Measurements from ENCODE around the gene PITX2. TPM values are rescaled to one million over a fixed set of nuclear protein-coding genes. Genes with fewer than 3 reads are reported as not detected.

Gene PITX2
- total and polyA plus RNA-seq, 2 experiments from 2014 or later, result 0.52 to 0.99 TPM

GRCh38 chr4:110614173-110614963, 8.5 kb downstream of the PITX2 start:
- DNase-seq (ENCODE audit: low spot score) (peak; percentile 86), ATAC-seq (no peak)
- Mint-ChIP-seq H3K27ac (no peak overlapping the region), H3K9me3 (no peaks in the 10 kb centered on the region; the same call in 2 of the 3 replicates), H3K36me3 (ENCODE audit: low read depth) (no peaks in the 10 kb centered on the region), H3K27me3 (ENCODE audit: insufficient read depth, low read depth, poor library complexity) (peaks cover 98% of the 10 kb centered on the region), H3K4me3 (peak overlapping the region; percentile 73), H3K4me1 (peaks cover 58% of the 10 kb centered on the region)
- H3K4me1 ChIP-seq (ENCODE audit: insufficient read depth), result peaks cover 76% of the 10 kb centered on the region
- H4K20me1 ChIP-seq (replicated peaks; ENCODE audit: insufficient read depth), result 0 out of 2 replicates have a peak, but pooled peaks cover 3% of the 10 kb centered on the region
- peak overlapping the region; percentile 53 for H3K4me3 ChIP-seq
- peak; percentile 67 for TF ChIP-seq EZH2 (IDR thresholded peaks at IDR 0.05; ENCODE audit: low read depth, unreplicated experiment)
- TF ChIP-seq EZH2phosphoT487 (IDR thresholded peaks at IDR 0.05; ENCODE audit: unreplicated experiment), result no peak
- peak; percentile 64; the same call in 1 of the 2 replicates for TF ChIP-seq CREB1 (CRISPR knock-in tag; IDR thresholded peaks at IDR 0.05; ENCODE audit: low read depth)
- peak; percentile 47; the same call in 1 of the 2 replicates for TF ChIP-seq NANOG (IDR thresholded peaks at IDR 0.05; ENCODE audit: borderline replicate concordance)
- TF ChIP-seq POLR2AphosphoS5 (IDR thresholded peaks at IDR 0.05; ENCODE audit: low read depth), result 0 out of 2 replicates have a peak, but pooled peaks have one; percentile 7
- TF ChIP-seq, protein P1, sequence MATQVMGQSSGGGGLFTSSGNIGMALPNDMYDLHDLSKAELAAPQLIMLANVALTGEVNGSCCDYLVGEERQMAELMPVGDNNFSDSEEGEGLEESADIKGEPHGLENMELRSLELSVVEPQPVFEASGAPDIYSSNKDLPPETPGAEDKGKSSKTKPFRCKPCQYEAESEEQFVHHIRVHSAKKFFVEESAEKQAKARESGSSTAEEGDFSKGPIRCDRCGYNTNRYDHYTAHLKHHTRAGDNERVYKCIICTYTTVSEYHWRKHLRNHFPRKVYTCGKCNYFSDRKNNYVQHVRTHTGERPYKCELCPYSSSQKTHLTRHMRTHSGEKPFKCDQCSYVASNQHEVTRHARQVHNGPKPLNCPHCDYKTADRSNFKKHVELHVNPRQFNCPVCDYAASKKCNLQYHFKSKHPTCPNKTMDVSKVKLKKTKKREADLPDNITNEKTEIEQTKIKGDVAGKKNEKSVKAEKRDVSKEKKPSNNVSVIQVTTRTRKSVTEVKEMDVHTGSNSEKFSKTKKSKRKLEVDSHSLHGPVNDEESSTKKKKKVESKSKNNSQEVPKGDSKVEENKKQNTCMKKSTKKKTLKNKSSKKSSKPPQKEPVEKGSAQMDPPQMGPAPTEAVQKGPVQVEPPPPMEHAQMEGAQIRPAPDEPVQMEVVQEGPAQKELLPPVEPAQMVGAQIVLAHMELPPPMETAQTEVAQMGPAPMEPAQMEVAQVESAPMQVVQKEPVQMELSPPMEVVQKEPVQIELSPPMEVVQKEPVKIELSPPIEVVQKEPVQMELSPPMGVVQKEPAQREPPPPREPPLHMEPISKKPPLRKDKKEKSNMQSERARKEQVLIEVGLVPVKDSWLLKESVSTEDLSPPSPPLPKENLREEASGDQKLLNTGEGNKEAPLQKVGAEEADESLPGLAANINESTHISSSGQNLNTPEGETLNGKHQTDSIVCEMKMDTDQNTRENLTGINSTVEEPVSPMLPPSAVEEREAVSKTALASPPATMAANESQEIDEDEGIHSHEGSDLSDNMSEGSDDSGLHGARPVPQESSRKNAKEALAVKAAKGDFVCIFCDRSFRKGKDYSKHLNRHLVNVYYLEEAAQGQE (IDR thresholded peaks at IDR 0.05; ENCODE audit: unreplicated experiment), result no peak
- TF ChIP-seq, protein P2, sequence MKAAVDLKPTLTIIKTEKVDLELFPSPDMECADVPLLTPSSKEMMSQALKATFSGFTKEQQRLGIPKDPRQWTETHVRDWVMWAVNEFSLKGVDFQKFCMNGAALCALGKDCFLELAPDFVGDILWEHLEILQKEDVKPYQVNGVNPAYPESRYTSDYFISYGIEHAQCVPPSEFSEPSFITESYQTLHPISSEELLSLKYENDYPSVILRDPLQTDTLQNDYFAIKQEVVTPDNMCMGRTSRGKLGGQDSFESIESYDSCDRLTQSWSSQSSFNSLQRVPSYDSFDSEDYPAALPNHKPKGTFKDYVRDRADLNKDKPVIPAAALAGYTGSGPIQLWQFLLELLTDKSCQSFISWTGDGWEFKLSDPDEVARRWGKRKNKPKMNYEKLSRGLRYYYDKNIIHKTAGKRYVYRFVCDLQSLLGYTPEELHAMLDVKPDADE (IDR thresholded peaks at IDR 0.05), result peak; percentile 51; the same call in 1 of the 2 replicates
- no peaks in the 10 kb centered on the region for H3K79me2 ChIP-seq (replicated peaks; ENCODE audit: insufficient read depth)
- no peak overlapping the region for H3K27ac ChIP-seq (ENCODE audit: low read depth)
- no peaks in the 10 kb centered on the region for H3K36me3 ChIP-seq (ENCODE audit: insufficient read depth)
- H3F3A ChIP-seq (replicated peaks; ENCODE audit: low read depth), result peaks cover 11% of the 10 kb centered on the region; the same call in 1 of the 2 replicates
- no peak overlapping the region for H2AFZ ChIP-seq
- H3K9me2 ChIP-seq (ENCODE audit: insufficient read depth), result no peaks in the 10 kb centered on the region
- H3K27me3 ChIP-seq (ENCODE audit: insufficient read depth), result peaks cover 100% of the 10 kb centered on the region
- peak overlapping the region; percentile 77 for H3K4me2 ChIP-seq

GRCh38 chr4:110613745-110614144, 9.1 kb downstream of the PITX2 start:
- H3K36me3 ChIP-seq (ENCODE audit: insufficient read depth), result no peaks in the 10 kb centered on the region
- ATAC-seq, result no peak
- peak overlapping the region; percentile 53 for H3K4me3 ChIP-seq
- H2AFZ ChIP-seq, result no peak overlapping the region
- peaks cover 100% of the 10 kb centered on the region for H3K27me3 ChIP-seq (ENCODE audit: insufficient read depth)
- DNase-seq (ENCODE audit: low spot score), result no peak
- H3K27ac ChIP-seq (ENCODE audit: low read depth), result no peak overlapping the region
- H4K20me1 ChIP-seq (replicated peaks; ENCODE audit: insufficient read depth), result 0 out of 2 replicates have a peak, but pooled peaks cover 3% of the 10 kb centered on the region
- H3K4me1 Mint-ChIP-seq, result peaks cover 59% of the 10 kb centered on the region
- peaks cover 75% of the 10 kb centered on the region for H3K4me1 ChIP-seq (ENCODE audit: insufficient read depth)
- no peak overlapping the region for H3K27ac Mint-ChIP-seq
- H3K4me2 ChIP-seq, result peak overlapping the region; percentile 77
- H3K9me2 ChIP-seq (ENCODE audit: insufficient read depth), result no peaks in the 10 kb centered on the region
- H3K4me3 Mint-ChIP-seq, result peak overlapping the region; percentile 51
- peaks cover 98% of the 10 kb centered on the region for H3K27me3 Mint-ChIP-seq (ENCODE audit: insufficient read depth, low read depth, poor library complexity)
- no peaks in the 10 kb centered on the region; the same call in 2 of the 3 replicates for H3K9me3 Mint-ChIP-seq
- H3K79me2 ChIP-seq (replicated peaks; ENCODE audit: insufficient read depth), result no peaks in the 10 kb centered on the region
- no peaks in the 10 kb centered on the region for H3K36me3 Mint-ChIP-seq (ENCODE audit: low read depth)
- peaks cover 7% of the 10 kb centered on the region; the same call in 1 of the 2 replicates for H3F3A ChIP-seq (replicated peaks; ENCODE audit: low read depth)
- no peak for TF ChIP-seq ZNF331 (CRISPR knock-in tag; IDR thresholded peaks at IDR 0.05; ENCODE audit: low read depth)
- no peak for TF ChIP-seq NANOG (IDR thresholded peaks at IDR 0.05; ENCODE audit: borderline replicate concordance)
- TF ChIP-seq, protein P2 (IDR thresholded peaks at IDR 0.05), result no peak
- no peak for TF ChIP-seq CTCF (conservative IDR thresholded peaks at IDR 0.05; ENCODE audit: low read depth in 2 of 2)
- TF ChIP-seq, protein P1 (IDR thresholded peaks at IDR 0.05; ENCODE audit: unreplicated experiment), result no peak
- no peak for TF ChIP-seq ZNF114 (CRISPR knock-in tag; IDR thresholded peaks at IDR 0.05)
- no peak for TF ChIP-seq JUNB (IDR thresholded peaks at IDR 0.05; ENCODE audit: unreplicated experiment)
